Naive thymus-derived CD4-positive, alpha-beta T cell (primary cell): Measurements from ENCODE around the gene DPEP3. TPM values are rescaled to one million over a fixed set of nuclear protein-coding genes. Genes with fewer than 3 reads are reported as not detected.

Experiments
- ATAC-seq: fragments of 150-1000 bp; cut with Tn5 transposase; 2 replicates; pipeline ENCODE4 v1.10.0; 2021; ENCODE audit warnings: mild to moderate bottlenecking, moderate library complexity
- CTCF ChIA-PET: fragments of 350-600 bp; sonication (Branson Sonifier 250); formaldehyde crosslinking; loops from one replicate; lab custom pipeline; 2021; ENCODE audit warnings: antibody characterized with exemption; lab: Charles Lee
- POLR2A ChIA-PET: fragments of 350-600 bp; sonication (Branson Sonifier 250); formaldehyde crosslinking; loops from one replicate; lab custom pipeline; 2021; ENCODE audit warnings: antibody characterized with exemption, inconsistent platforms; lab: Charles Lee
- DNase-seq, 9 donors: peaks; one replicate each; pipeline versions ENCODE4 v3.0.0 to v3.0.0-alpha.2; 2020 to 2022; ENCODE audit warnings: mixed read lengths in 1 of 9
- H3K27ac ChIP-seq: one replicate; pipeline ENCODE4 v1.7.0; 2013; ENCODE audit warnings: mild to moderate bottlenecking, low read depth, low read length, moderate library complexity
- H3K27me3 ChIP-seq, 2 donors: one replicate each; pipeline ENCODE4 v1.7.0; 2013; ENCODE audit warnings: low read length in 2 of 2, mild to moderate bottlenecking in 2 of 2, moderate library complexity in 2 of 2; ENCODE audit not compliant: control insufficient read depth in 2 of 2, insufficient read depth in 2 of 2
- H3K36me3 ChIP-seq, 3 experiments: 1 replicate in 2 of 3; 2 replicates in 1 of 3; pipeline ENCODE4 v1.7.0; 2013; ENCODE audit warnings: low read length in 3 of 3, mild to moderate bottlenecking in 3 of 3, moderate library complexity in 1 of 3; ENCODE audit not compliant: insufficient read depth in 3 of 3, control insufficient read depth in 2 of 3
- H3K4me1 ChIP-seq, 2 donors: one replicate each; pipeline ENCODE4 v1.7.0; 2013; ENCODE audit warnings: low read length in 2 of 2, mild to moderate bottlenecking in 2 of 2, moderate library complexity in 1 of 2; ENCODE audit not compliant: control insufficient read depth in 2 of 2, insufficient read depth in 2 of 2
- H3K4me3 ChIP-seq: 2 replicates; pipeline ENCODE4 v1.7.0; 2013; ENCODE audit warnings: mild to moderate bottlenecking, low read length
- H3K9me3 ChIP-seq, 3 experiments: 1 replicate in 2 of 3; 2 replicates in 1 of 3; pipeline ENCODE4 v1.7.0; 2013; ENCODE audit warnings: low read length in 3 of 3; ENCODE audit not compliant: control insufficient read depth in 2 of 3
- H3K27ac Mint-ChIP-seq, 9 donors: one replicate each; pipeline ENCODE4 v1.8.0; 2020 to 2022; ENCODE audit warnings: mixed read lengths in 9 of 9, mild to moderate bottlenecking in 8 of 9, moderate library complexity in 5 of 9, inconsistent platforms in 2 of 9
- H3K27me3 Mint-ChIP-seq, 5 donors: one replicate each; pipeline ENCODE4 v1.8.0; 2021 to 2022; ENCODE audit warnings: mixed read lengths in 5 of 5, mild to moderate bottlenecking in 1 of 5
- H3K36me3 Mint-ChIP-seq, 5 donors: one replicate each; pipeline ENCODE4 v1.8.0; 2020 to 2022; ENCODE audit warnings: mixed read lengths in 5 of 5, mild to moderate bottlenecking in 3 of 5, inconsistent platforms in 1 of 5
- H3K4me1 Mint-ChIP-seq, 7 donors: one replicate each; pipeline ENCODE4 v1.8.0; 2020 to 2022; ENCODE audit warnings: mixed read lengths in 7 of 7, mild to moderate bottlenecking in 3 of 7, inconsistent platforms in 1 of 7
- H3K4me3 Mint-ChIP-seq, 10 donors: one replicate each; pipeline ENCODE4 v1.8.0; 2020 to 2022; ENCODE audit warnings: mild to moderate bottlenecking in 10 of 10, mixed read lengths in 10 of 10, moderate library complexity in 6 of 10, inconsistent platforms in 2 of 10
- H3K9me3 Mint-ChIP-seq, 11 donors: one replicate each; pipeline ENCODE4 v1.8.0; 2020 to 2022; ENCODE audit warnings: mixed read lengths in 11 of 11, mild to moderate bottlenecking in 4 of 11, inconsistent platforms in 1 of 11, moderate library complexity in 1 of 11
- intact Hi-C, 2 donors: fragments of 100-400 bp; cut with micrococcal nuclease; formaldehyde crosslinking; loops; one replicate each; pipeline ENCODE4 v1.15.1; 2023
- polyA plus RNA-seq, 2 donors: library from polyadenylated mRNA; unstranded; fragments of 300-500 nt; fragmentation: Illumina TruSeq; gene quantifications; one replicate each; pipeline ENCODE4 v1.2.3, GENCODE V29; 2021
- total RNA-seq, 6 experiments: library from RNA in 5 of 6; stranded (reverse) in 5 of 6; gene quantifications; 1 replicate in 5 of 6; 2 replicates in 1 of 6; pipeline ENCODE4 v1.2.3 and lab custom pipeline; 2021 to 2026

Gene DPEP3
- total and polyA plus RNA-seq, 7 experiments from 2014 or later: 0.10 to 2.3 (median 1.6) TPM

GRCh38 chr16:67963662-67964321 is 16.5 kb downstream of the DPEP3 start:
- H3K4me1 Mint-ChIP-seq: peaks cover 13 to 40% (median 22%) of the 10 kb centered on the region in 7 donors
- no peak overlapping the region for H3K27ac Mint-ChIP-seq
- H3K27me3 ChIP-seq: no peaks in the 10 kb centered on the region
- DNase-seq: no peak
- H3K4me3 ChIP-seq: no peak overlapping the region
- H3K27me3 Mint-ChIP-seq: no peaks in the 10 kb centered on the region
- peaks cover 10 to 14% of the 10 kb centered on the region in 2 donors for H3K4me1 ChIP-seq
- ATAC-seq: no peak
- H3K9me3 ChIP-seq: no peaks in the 10 kb centered on the region
- no peak overlapping the region for H3K4me3 Mint-ChIP-seq
- peaks cover 2 to 21% (median 4%) of the 10 kb centered on the region in 5 donors for H3K36me3 Mint-ChIP-seq
- no peaks in the 10 kb centered on the region for H3K9me3 Mint-ChIP-seq
- ChIA-PET CTCF (no interaction called here), POLR2A (interaction anchor here (0.8 kb wide), 1 partner anchor 9 kb away, joined by 3 read pairs; no protein-coding TSS in a partner anchor)
- no peak overlapping the region for H3K27ac ChIP-seq
- intact Hi-C loops: no loop called here
- peaks cover 0 to 42% (median 5%) of the 10 kb centered on the region in 3 experiments for H3K36me3 ChIP-seq

GRCh38 chr16:67963292-67963661 is 17.0 kb downstream of the DPEP3 start:
- no peak overlapping the region for H3K4me3 ChIP-seq
- DNase-seq (no peak), ATAC-seq (no peak)
- H3K9me3 Mint-ChIP-seq: no peaks in the 10 kb centered on the region
- H3K36me3 Mint-ChIP-seq: peaks cover 3 to 24% (median 8%) of the 10 kb centered on the region in 5 donors
- CTCF ChIA-PET: interaction anchor here (0.5 kb wide), 1 partner anchor 148 kb away, joined by 4 read pairs; no protein-coding TSS in a partner anchor
- intact Hi-C loops: no loop called here
- H3K27ac Mint-ChIP-seq: peak overlapping the region in 3 of 9 donors; percentile 28 to 65 (median 51)
- H3K36me3 ChIP-seq: peaks cover 0 to 44% (median 5%) of the 10 kb centered on the region in 3 experiments
- H3K27me3 ChIP-seq: no peaks in the 10 kb centered on the region
- H3K4me3 Mint-ChIP-seq: no peak overlapping the region
- no peak overlapping the region for H3K27ac ChIP-seq
- H3K9me3 ChIP-seq: no peaks in the 10 kb centered on the region
- H3K27me3 Mint-ChIP-seq: no peaks in the 10 kb centered on the region
- peaks cover 10 to 14% of the 10 kb centered on the region in 2 donors for H3K4me1 ChIP-seq
- H3K4me1 Mint-ChIP-seq: peaks cover 13 to 40% (median 22%) of the 10 kb centered on the region in 7 donors
- POLR2A ChIA-PET: no interaction called here

- Mint-ChIP-seq H3K9me3 (no peaks in the 10 kb centered on the region), H3K4me3 (no peak overlapping the region), H3K27me3 (no peaks in the 10 kb centered on the region), H3K27ac (peak overlapping the region in 1 of 9 donors; percentile 65), H3K4me1 (peaks cover 6 to 32% (median 18%) of the 10 kb centered on the region in 7 donors), H3K36me3 (peaks cover 3 to 28% (median 9%) of the 10 kb centered on the region in 5 donors)
- intact Hi-C loops: no loop called here
- Histone ChIP-seq H3K9me3 (no peaks in the 10 kb centered on the region), H3K4me1 (peaks cover 5 to 8% of the 10 kb centered on the region in 2 donors), H3K4me3 (no peak overlapping the region), H3K36me3 (peaks cover 0 to 44% (median 5%) of the 10 kb centered on the region in 3 experiments), H3K27ac (no peak overlapping the region), H3K27me3 (no peaks in the 10 kb centered on the region)
- ATAC-seq: no peak
- no peak for DNase-seq
- ChIA-PET POLR2A (interaction anchor here (0.8 kb wide), 1 partner anchor 9 kb away, joined by 3 read pairs; no protein-coding TSS in a partner anchor), CTCF (interaction anchor here (0.5 kb wide), 1 partner anchor 365 kb away, joined by 3 read pairs; no protein-coding TSS in a partner anchor)
Observed at GRCh38 chr16:67962135-67962534, 18.2 kb downstream of the DPEP3 start.

GRCh38 chr16:67961551-67961957 is 18.7 kb downstream of the DPEP3 start:
- intact Hi-C loops: no loop called here
- Mint-ChIP-seq H3K4me1 (peaks cover 5 to 27% (median 12%) of the 10 kb centered on the region in 7 donors), H3K4me3 (no peak overlapping the region), H3K27me3 (no peaks in the 10 kb centered on the region), H3K9me3 (no peaks in the 10 kb centered on the region), H3K27ac (no peak overlapping the region), H3K36me3 (peaks cover 3 to 28% (median 9%) of the 10 kb centered on the region in 5 donors)
- Histone ChIP-seq H3K4me3 (no peak overlapping the region), H3K27ac (no peak overlapping the region), H3K9me3 (no peaks in the 10 kb centered on the region), H3K27me3 (no peaks in the 10 kb centered on the region), H3K36me3 (peaks cover 0 to 44% (median 5%) of the 10 kb centered on the region in 3 experiments), H3K4me1 (peaks cover 0 to 2% of the 10 kb centered on the region in 2 donors)
- POLR2A ChIA-PET: no interaction called here
- ATAC-seq: no peak
- CTCF ChIA-PET: interaction anchor here (0.5 kb wide), 1 partner anchor 365 kb away, joined by 3 read pairs; no protein-coding TSS in a partner anchor
- no peak for DNase-seq

- Histone ChIP-seq H3K4me3 (no peak overlapping the region), H3K27me3 (no peaks in the 10 kb centered on the region), H3K36me3 (peaks cover 0 to 44% (median 5%) of the 10 kb centered on the region in 3 experiments), H3K27ac (no peak overlapping the region), H3K4me1 (no peaks in the 10 kb centered on the region), H3K9me3 (no peaks in the 10 kb centered on the region)
- Mint-ChIP-seq H3K4me1 (peaks cover 0 to 10% (median 6%) of the 10 kb centered on the region in 7 donors), H3K27ac (no peak overlapping the region), H3K36me3 (peaks cover 3 to 28% (median 9%) of the 10 kb centered on the region in 5 donors), H3K27me3 (no peaks in the 10 kb centered on the region), H3K4me3 (no peak overlapping the region), H3K9me3 (no peaks in the 10 kb centered on the region)
- no peak for DNase-seq
- ChIA-PET POLR2A (no interaction called here), CTCF (interaction anchor here (0.6 kb wide), 1 partner anchor 46 kb away, joined by 3 read pairs; no protein-coding TSS in a partner anchor)
- no peak for ATAC-seq
- intact Hi-C loops: no loop called here
Observed at GRCh38 chr16:67959536-67960329, 20.6 kb downstream of the DPEP3 start.

GRCh38 chr16:67957622-67958021 is 22.7 kb downstream of the DPEP3 start:
- Histone ChIP-seq H3K36me3 (peaks cover 0 to 43% (median 5%) of the 10 kb centered on the region in 3 experiments), H3K9me3 (no peaks in the 10 kb centered on the region), H3K27me3 (no peaks in the 10 kb centered on the region), H3K27ac (no peak overlapping the region), H3K4me1 (no peaks in the 10 kb centered on the region), H3K4me3 (no peak overlapping the region)
- H3K4me3 Mint-ChIP-seq: no peak overlapping the region
- DNase-seq (no peak), ATAC-seq (no peak)
- H3K36me3 Mint-ChIP-seq: peaks cover 3 to 23% (median 9%) of the 10 kb centered on the region in 5 donors
- CTCF ChIA-PET: no interaction called here
- POLR2A ChIA-PET: interaction anchor here (1.5 kb wide), 1 partner anchor 9 kb away, joined by 4 read pairs; no protein-coding TSS in a partner anchor
- intact Hi-C loops: no loop called here
- H3K9me3 Mint-ChIP-seq: no peaks in the 10 kb centered on the region
- H3K27me3 Mint-ChIP-seq: no peaks in the 10 kb centered on the region
- no peak overlapping the region for H3K27ac Mint-ChIP-seq
- peaks cover 0 to 9% (median 0%) of the 10 kb centered on the region in 7 donors for H3K4me1 Mint-ChIP-seq
